ENCODE data around the gene MT1A. TPM values are rescaled to one million over a fixed set of nuclear protein-coding genes. Genes with fewer than 3 reads are reported as not detected.
A peak's percentile ranks its signal among the peaks of the same experiment; 100 is the strongest.

Gene MT1A
- total RNA-seq (2014; rRNA removed; shearing (Covaris generic)) = not detected in 2 replicates

GRCh38 chr16:56637814-56638750, at the start of gene MT1A:
Gene MT1A (plus strand): TSS chr16:56638666. CDS start chr16:56638739, 73 bp downstream.
- in situ Hi-C loops (cut with HindIII; ENCODE audit: low sequenced_read_pairs) = no loop called here
- no peak for DNase-seq (ENCODE audit: low spot score)

- in situ Hi-C loops (cut with HindIII; ENCODE audit: low sequenced_read_pairs) = no loop called here
Observed at GRCh38 chr16:56588781-56589140, 49.7 kb upstream of the MT1A start.

DNA sequence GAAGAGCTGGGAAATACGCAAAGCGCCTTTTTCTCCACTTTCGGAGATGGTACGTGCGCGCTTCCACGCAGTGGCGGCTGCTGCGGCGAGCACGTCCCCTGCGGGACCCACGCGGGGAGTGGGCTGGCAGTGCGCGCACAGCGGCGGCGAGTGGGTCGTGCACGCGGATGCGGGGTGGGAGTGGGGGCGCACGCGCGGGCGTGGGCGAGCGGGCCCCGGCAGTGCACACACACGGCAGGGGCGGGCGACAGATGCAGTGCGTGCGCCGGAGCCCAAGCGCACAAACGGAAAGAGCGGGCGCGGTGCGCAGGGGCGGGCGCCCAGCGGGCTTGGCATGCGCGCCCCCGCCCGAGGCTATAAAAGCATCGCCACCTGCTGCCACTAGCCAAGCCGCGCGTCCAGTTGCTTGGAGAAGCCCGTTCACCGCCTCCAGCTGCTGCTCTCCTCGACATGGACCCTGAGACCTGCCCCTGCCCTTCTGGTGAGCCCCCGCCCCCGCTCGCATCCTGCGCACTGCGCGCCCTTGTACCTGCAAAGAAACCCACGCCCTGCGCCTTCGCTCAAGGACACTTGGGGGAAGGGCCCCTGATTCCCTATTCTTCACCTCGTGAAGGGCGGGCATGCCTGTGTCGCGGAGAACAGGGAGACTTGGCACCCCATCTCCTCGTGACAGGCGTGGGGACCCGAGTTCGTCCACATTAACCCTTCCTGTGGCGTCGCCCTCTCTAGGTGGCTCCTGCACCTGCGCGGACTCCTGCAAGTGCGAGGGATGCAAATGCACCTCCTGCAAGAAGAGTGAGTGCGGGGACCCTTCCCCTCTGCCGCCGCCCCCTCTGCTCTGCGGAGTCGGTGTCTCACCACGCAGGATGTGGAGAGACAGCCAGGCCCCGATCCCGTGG, 49.1 kb upstream of the MT1A start, which contains the start of gene MT3:
Gene MT3, plus strand, starts transcription at position 388 of the 899 bp plus-strand sequence. Its CDS starts 63 bp downstream, at position 451.
- in situ Hi-C loops (cut with HindIII; ENCODE audit: low sequenced_read_pairs) = no loop called here
- DNase-seq (ENCODE audit: low spot score) = peak; percentile 80

More at GRCh38 chr16:56588781-56589140, 49.7 kb upstream of the MT1A start:
- no peak for DNase-seq (ENCODE audit: low spot score)

DNA sequence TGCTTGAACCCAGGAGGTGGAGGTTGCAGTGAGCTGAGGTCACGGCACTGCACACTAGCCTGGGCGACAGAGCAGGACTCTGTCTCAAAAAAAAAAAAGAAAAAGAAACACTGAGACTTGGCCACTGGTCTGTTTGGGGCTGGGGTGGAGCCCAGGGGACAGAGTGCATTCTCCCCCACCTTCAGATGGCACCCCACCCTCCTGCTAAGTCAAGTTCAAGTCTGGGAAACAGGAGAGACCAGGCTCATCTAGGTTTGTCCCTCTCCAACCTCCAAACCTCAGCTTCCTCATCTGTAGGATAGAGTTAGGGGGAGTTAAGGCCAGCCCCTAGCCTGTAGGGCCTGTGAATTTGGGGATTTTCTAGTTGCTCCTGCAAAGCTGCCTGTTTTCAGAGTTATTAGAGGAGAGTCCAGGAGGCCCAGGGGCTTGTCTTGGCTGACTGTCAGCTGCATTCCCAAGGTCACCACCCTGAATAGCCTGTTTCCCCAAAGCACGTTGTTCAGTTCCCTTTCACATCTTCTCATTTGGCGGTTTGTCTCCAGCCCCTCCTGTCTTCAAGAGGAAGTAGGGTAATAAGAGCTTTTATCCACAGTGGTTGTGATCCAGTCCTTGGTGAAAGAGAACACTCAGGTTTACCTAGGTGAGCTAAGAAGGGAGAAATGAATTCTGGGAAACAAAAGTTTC, 46.9 kb upstream of the MT1A start:
- in situ Hi-C loops (cut with HindIII; ENCODE audit: low sequenced_read_pairs) = no loop called here

GRCh38 chr16:56593573-56594291, 44.7 kb upstream of the MT1A start:
- in situ Hi-C loops (cut with HindIII; ENCODE audit: low sequenced_read_pairs) = no loop called here

More for the DNA sequence above, 46.9 kb upstream of the MT1A start:
- no peak for DNase-seq (ENCODE audit: low spot score)

GRCh38 chr16:56594292-56594619, 44.2 kb upstream of the MT1A start:
- DNase-seq (ENCODE audit: low spot score) = no peak
- in situ Hi-C loops (cut with HindIII; ENCODE audit: low sequenced_read_pairs) = no loop called here

More at GRCh38 chr16:56593573-56594291, 44.7 kb upstream of the MT1A start:
- no peak for DNase-seq (ENCODE audit: low spot score)

- in situ Hi-C loops (cut with HindIII; ENCODE audit: low sequenced_read_pairs) = no loop called here
- DNase-seq (ENCODE audit: low spot score) = peak; percentile 89
Observed at GRCh38 chr16:56600398-56600999, 38.0 kb upstream of the MT1A start.

DNA sequence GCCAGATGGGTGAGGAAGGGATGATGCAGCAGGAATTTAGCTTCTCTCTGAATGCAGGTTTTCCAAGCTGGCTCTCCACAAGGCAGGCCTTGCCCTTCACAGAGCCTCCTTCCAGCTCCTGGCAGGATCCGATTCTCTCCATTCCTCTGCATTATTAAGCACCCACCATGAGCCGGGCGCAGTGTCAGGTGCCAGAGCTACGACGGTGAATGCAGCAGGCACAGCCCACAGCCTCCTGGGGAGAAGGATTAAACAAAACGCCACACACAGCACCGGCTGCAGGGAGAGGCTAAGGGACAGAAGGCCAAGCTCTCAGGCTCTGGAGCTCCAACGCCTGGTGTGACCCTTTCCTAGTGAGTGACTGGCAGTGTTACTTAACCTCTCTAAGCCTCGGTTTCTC, 37.1 kb upstream of the MT1A start:
- DNase-seq (ENCODE audit: low spot score) = peak; percentile 65
- in situ Hi-C loops (cut with HindIII; ENCODE audit: low sequenced_read_pairs) = no loop called here

- DNase-seq (ENCODE audit: low spot score) = peak; percentile 66
- in situ Hi-C loops (cut with HindIII; ENCODE audit: low sequenced_read_pairs) = no loop called here
Observed at GRCh38 chr16:56603589-56603988, 34.9 kb upstream of the MT1A start.

DNA sequence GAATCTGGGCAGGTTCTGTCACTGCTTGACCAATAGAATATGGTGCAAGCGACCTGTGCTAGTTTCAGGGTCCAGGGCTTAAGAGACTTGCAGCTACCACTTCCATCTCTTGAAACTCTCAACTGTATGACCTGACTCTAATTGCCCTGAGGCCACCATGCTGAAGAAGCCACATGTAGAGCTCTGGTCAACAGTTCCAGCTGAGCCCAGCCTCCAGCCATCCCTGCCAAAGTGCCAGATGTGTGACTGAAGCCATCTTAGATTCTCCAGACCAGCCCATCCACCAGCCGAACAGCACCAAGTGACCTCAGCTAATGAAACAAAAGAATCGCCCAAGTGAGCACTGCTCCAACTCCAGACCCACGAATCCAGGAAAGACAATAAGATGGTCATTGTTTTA, 33.5 kb upstream of the MT1A start:
- DNase-seq (ENCODE audit: low spot score) = no peak
- in situ Hi-C loops (cut with HindIII; ENCODE audit: low sequenced_read_pairs) = no loop called here

- DNase-seq (ENCODE audit: low spot score) = no peak
- in situ Hi-C loops (cut with HindIII; ENCODE audit: low sequenced_read_pairs) = no loop called here
Observed at GRCh38 chr16:56605475-56605874, 33.0 kb upstream of the MT1A start.

- DNase-seq (ENCODE audit: low spot score) = no peak
- in situ Hi-C loops (cut with HindIII; ENCODE audit: low sequenced_read_pairs) = no loop called here
Observed at GRCh38 chr16:56606071-56606475, 32.4 kb upstream of the MT1A start.

DNA sequence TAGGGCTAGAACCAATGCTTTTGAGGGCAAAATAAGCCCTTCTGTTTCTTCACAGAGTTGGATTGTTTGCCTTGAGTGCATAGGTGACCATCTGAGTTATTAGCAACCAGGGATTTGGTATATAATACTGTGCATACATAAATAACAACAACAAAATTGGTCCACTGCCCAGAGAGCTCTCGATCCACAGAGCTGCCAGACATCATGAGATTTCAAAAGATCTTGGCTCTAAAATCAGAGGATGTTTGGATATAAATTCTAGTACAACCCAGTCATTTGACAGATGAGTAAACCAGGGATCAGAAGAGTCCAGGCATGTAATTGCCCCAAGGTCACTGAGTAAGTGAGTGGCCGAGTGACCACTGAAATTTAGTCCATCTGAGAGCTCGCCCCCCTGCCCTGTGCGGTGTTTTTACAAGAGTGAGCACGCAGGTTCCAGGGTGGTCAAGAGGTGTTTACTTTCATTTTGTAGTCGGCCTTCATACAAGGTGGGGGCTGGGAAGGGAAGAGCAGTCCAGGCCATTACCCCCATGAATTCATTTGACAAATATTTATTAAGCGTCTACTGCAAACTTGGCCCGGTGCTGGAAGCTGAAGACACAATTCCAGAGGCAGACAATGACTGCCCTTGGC, 31.9 kb upstream of the MT1A start:
- in situ Hi-C loops (cut with HindIII; ENCODE audit: low sequenced_read_pairs) = no loop called here
- DNase-seq (ENCODE audit: low spot score) = no peak

- no peak for DNase-seq (ENCODE audit: low spot score)
- in situ Hi-C loops (cut with HindIII; ENCODE audit: low sequenced_read_pairs) = no loop called here
Observed at GRCh38 chr16:56607109-56607618, 31.3 kb upstream of the MT1A start.

DNA sequence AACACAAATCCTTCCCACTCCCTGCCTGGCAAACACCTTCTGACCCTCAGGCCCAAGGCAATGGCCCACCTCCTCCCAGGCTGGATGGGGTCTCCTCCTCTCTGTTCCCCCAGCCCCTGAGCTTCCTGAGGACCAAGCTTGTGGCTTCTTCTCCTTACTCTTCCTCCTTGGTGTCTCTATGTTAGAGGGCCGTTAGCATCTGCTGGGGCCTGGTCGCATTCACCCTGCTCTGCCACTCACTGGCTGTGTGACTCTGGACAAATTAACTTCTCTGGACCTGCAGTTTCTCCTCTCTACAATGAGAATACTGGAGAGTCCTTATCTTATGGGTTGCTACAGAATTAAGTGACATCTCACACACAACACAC, 30.8 kb upstream of the MT1A start:
- in situ Hi-C loops (cut with HindIII; ENCODE audit: low sequenced_read_pairs) = no loop called here
- no peak for DNase-seq (ENCODE audit: low spot score)

GRCh38 chr16:56608043-56608875, 30.2 kb upstream of the MT1A start, which contains the start of gene MT2A:
Gene MT2A (plus strand): TSS chr16:56608584. CDS start chr16:56608656, 72 bp downstream.
- in situ Hi-C loops (cut with HindIII; ENCODE audit: low sequenced_read_pairs) = no loop called here
- peak; percentile 94 for DNase-seq (ENCODE audit: low spot score)
